Measurements from ENCODE around the gene SLC6A4. TPM values are rescaled to one million over a fixed set of nuclear protein-coding genes. Genes with fewer than 3 reads are reported as not detected.

SLC6A4 gene
- total RNA-seq, 4 donors from 2014 or later = 0.11 to 0.50 (median 0.27) TPM

- no peaks in the 10 kb centered on the region for H3K9me3 ChIP-seq
- DNase-seq (ENCODE audit: extremely low spot score) = no peak
- peaks cover 0 to 77% (median 30%) of the 10 kb centered on the region in 4 donors for H3K27me3 ChIP-seq
- intact Hi-C loops (cut with DNase I) = loop anchor here (5.0 kb wide), 1 partner anchor 136 kb away; no protein-coding TSS in a partner anchor
- TF ChIP-seq EP300 (IDR thresholded peaks at IDR 0.05) = no peak
- no peak for TF ChIP-seq POLR2AphosphoS5 (IDR thresholded peaks at IDR 0.05)
- 49% methylated on average over 17 of the region's 27 CpGs for WGBS
- no peak overlapping the region for H3K27ac ChIP-seq (replicated peaks in 1 of 4)
- H3K4me3 ChIP-seq = no peak overlapping the region
- no peaks in the 10 kb centered on the region for H3K36me3 ChIP-seq
- H3K4me1 ChIP-seq = peaks cover 18 to 42% (median 38%) of the 10 kb centered on the region in 4 donors
Measured at GRCh38 chr17:30238387-30239088, 3.0 kb upstream of the SLC6A4 start.

GRCh38 chr17:30238003-30238344 lies 2.5 kb upstream of the SLC6A4 start:
- Histone ChIP-seq H3K9me3 (no peaks in the 10 kb centered on the region), H3K4me1 (peaks cover 18 to 42% (median 38%) of the 10 kb centered on the region in 4 donors), H3K27me3 (peaks cover 0 to 77% (median 30%) of the 10 kb centered on the region in 4 donors), H3K27ac (replicated peaks in 1 of 4) (no peak overlapping the region), H3K36me3 (no peaks in the 10 kb centered on the region), H3K4me3 (no peak overlapping the region)
- TF ChIP-seq POLR2A (IDR thresholded peaks at IDR 0.05; ENCODE audit: low read depth) (no peak), CTCF (IDR thresholded peaks at IDR 0.05) (no peak)
- DNase-seq (ENCODE audit: extremely low spot score) = no peak
- intact Hi-C loops (cut with DNase I) = loop anchor here (5.0 kb wide), 1 partner anchor 136 kb away; no protein-coding TSS in a partner anchor
- 45% methylated on average over 7 of the region's 7 CpGs for WGBS

- Histone ChIP-seq H3K4me3 (no peak overlapping the region), H3K27me3 (peaks cover 0 to 77% (median 30%) of the 10 kb centered on the region in 4 donors), H3K4me1 (peaks cover 18 to 42% (median 38%) of the 10 kb centered on the region in 4 donors), H3K9me3 (no peaks in the 10 kb centered on the region), H3K27ac (replicated peaks in 1 of 4) (no peak overlapping the region), H3K36me3 (no peaks in the 10 kb centered on the region)
- WGBS = 39% methylated on average over 14 of the region's 21 CpGs
- TF ChIP-seq POLR2A (IDR thresholded peaks at IDR 0.05; ENCODE audit: low read depth) (no peak), EP300 (IDR thresholded peaks at IDR 0.05) (no peak), POLR2AphosphoS5 (IDR thresholded peaks at IDR 0.05) (no peak), CTCF (IDR thresholded peaks at IDR 0.05) (no peak)
- intact Hi-C loops (cut with DNase I) = loop anchor here (5.0 kb wide), 1 partner anchor 135 kb away; no protein-coding TSS in a partner anchor
- DNase-seq (ENCODE audit: extremely low spot score) = no peak
Measured at GRCh38 chr17:30237296-30238002, 2.0 kb upstream of the SLC6A4 start.

GRCh38 chr17:30236766-30237165 lies 1.3 kb upstream of the SLC6A4 start:
- WGBS = 20% methylated on average over 11 of the region's 20 CpGs
- peaks cover 0 to 74% (median 30%) of the 10 kb centered on the region in 4 donors for H3K27me3 ChIP-seq

More at GRCh38 chr17:30236766-30237165, 1.3 kb upstream of the SLC6A4 start:
- intact Hi-C loops (cut with DNase I) = loop anchor here (5.0 kb wide), 1 partner anchor 134 kb away; no protein-coding TSS in a partner anchor
- TF ChIP-seq POLR2AphosphoS5 (IDR thresholded peaks at IDR 0.05) (no peak), CTCF (IDR thresholded peaks at IDR 0.05) (peak; percentile 33 to 59 (median 46)), EP300 (IDR thresholded peaks at IDR 0.05) (no peak), POLR2A (IDR thresholded peaks at IDR 0.05; ENCODE audit: low read depth) (no peak)
- H3K4me1 ChIP-seq = peaks cover 18 to 42% (median 38%) of the 10 kb centered on the region in 4 donors
- DNase-seq (ENCODE audit: extremely low spot score) = no peak
- H3K9me3 ChIP-seq = no peaks in the 10 kb centered on the region
- no peaks in the 10 kb centered on the region for H3K36me3 ChIP-seq
- peak overlapping the region in 3 of 4 donors; percentile 9 to 45 (median 33) for H3K4me3 ChIP-seq
- H3K27ac ChIP-seq (replicated peaks in 1 of 4) = no peak overlapping the region
